ENCODE data around the gene ENOPH1.
"Not testable (repeated sequence)": the region's sequence is repeated elsewhere in the genome, so short reads cannot be mapped to it uniquely, and the experiment has no call there.

The ENOPH1 gene

DNA sequence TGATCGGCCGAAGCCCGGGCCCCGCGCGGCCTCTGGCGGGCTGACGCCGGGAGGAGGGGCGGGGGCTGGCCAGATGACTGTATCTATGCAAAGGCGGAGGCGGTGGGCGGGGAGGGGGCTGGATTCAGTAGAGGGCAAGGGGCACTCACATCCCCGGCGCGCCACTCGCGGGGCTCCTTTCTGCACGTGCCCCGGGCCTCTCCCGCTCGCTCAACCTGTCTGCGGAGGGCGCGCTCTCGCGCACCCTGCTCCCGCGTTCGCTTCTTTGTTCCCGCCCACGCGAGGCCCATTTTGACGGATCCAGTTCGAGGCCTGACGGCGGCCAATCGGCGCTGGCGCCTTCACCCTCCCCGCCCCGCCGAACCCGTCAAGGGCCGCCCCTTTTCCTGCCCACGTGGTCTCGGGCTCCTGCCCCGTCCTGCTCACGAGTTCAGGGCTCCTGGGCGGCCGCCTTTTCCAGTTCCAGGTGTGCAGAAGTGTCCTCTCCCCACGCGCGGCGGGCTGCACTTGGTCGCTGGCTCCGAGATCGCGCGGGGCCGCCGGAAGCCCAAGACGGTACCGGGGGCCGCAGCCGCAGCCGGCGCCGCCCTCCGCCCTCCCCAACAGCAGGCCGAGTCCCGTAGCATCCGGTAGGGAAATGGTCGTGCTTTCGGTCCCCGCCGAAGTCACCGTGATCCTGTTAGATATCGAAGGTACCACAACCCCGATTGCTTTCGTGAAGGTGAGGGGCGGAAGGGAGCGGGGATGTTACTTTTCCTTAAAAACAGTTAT lies at the start of gene ENOPH1, which contains the start of gene HNRNPDL:
TSS of gene ENOPH1 (plus strand) at position 398 of the 771 bp plus-strand sequence. CDS start at position 638, 240 bp downstream.
TSS of gene HNRNPDL (minus strand) at position 270 of the 771 bp plus-strand sequence. CDS start 772 bp downstream, outside the sequence.
- peak; percentile 95 for DNase-seq

DNA sequence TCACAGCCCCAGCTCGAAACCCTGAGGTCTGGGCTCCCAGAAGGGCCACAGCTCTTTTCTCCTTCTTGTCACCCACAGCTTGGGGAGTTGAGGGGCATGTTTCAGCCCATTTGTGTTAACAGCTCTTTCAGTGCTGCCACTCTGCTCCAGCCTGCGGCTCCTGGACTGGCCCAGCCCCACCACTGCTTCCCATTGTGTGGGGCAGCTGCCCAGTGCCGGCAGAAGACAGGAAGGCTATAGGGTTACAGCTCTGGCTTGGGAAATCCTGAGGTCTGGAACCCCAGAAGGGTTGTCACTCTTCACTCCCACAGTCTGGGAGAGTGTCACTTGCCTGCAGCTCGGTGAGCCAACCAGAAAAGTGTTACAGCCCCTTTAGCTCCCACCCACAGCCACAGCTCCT lies 49.6 kb upstream of the ENOPH1 start:
- DNase-seq, result no peak

DNA sequence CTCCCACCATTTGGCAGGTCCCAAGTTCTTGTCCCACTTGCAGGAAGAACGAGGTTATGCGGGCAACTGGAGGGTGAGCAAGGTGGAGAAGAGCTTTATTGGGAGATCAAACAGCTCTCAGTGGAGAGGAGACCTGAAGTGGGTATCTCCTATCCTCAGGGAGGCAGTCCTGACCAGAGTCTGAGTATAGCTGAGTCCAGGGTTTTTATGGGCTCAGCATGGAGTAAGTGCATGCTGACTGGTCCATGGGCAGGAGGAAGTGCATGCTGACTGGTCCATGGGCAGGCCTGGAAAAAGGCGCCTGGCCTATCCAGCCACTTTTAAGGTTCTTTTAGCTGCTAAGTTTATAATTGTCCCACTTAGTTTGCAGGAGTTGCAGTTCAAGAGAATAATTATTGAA lies 49.2 kb upstream of the ENOPH1 start:
- no peak for DNase-seq

DNA sequence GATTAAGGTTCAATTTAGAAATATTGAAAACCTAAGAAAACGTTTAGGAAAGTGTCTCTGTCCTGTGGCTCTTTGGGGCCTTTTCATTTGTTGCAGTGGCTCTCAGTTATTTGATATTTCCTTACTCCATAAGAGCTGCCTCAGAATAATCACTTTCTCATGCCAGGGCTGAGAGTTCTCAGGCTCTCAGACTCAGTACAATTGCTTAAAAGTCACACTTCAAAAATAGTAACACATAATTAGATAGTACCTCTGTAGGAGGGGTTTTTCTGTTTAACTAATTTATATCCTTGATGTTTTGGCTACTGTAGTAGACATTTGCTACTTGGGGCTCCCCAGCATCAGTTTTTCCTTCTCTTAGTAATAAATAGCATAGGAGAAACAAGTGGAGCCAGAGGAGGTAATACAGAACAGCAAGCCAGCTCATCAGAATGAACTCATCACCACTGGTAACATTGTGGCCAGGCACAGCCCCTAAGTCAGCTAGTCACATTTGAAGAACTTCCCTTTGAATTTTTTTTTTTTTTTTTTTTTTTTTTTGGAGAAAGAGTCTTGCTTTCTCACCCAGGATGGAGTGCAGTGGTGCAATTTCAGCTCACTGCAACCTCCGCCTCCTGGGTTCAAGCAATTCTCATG lies 48.6 kb upstream of the ENOPH1 start:
- DNase-seq, result no peak

DNA sequence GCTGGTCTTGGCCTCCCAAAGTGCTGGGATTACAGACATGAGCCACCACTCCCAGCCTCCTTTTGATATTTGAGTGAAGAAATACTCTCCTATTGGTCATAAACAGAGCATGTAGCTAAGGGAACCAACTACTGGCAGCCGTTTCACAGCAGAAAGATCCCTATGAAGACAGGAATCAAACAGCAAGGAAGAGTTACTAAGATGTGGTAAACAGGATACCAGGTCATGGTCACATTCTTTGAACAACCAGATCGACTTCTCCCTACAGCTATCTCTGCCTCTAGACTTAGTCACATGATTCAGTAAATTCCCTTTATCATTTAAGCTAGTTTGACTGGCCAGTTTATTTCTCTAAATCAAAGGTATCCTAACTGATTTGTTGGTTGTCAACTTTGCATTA lies 47.6 kb upstream of the ENOPH1 start:
- DNase-seq, result no peak

DNA sequence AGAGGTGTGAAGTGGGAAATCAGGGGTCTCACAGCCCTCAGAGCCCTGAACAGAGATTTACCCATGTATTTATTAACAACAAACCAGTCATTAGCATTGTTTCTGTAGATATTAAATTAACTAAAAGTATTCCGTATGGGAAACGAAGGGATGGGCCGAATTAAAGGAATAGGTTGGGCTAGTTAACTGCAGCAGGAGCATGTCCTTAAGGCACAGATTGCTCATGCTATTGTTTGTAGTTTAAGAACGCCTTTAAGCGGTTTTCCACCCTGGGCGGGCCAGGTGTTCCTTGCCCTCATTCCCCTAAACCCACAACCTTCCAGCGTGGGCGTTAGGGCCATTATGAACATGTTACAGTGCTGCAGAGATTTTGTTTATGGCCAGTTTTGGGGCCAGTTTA lies 44.1 kb upstream of the ENOPH1 start:
- DNase-seq, result not testable (repeated sequence)

DNA sequence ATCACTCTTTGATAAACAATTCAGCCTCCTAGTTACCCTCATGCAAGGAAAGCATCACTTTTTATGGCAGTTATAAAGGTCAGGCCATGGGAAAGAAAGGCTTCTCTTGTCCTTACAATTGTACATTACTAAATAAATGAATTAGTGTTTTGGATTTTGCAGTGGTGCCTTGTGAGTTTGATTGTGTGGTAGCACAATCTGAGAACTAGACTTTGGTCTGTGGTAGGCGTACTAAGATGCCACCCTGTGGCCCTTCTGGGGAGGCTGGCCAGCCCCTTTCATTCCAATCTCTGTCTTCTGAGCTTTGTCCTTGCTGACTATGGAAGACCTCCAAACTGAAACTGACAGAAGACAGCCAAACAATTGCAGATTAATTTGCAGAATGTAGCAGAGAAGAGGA lies 42.0 kb upstream of the ENOPH1 start:
- DNase-seq, result no peak

DNA sequence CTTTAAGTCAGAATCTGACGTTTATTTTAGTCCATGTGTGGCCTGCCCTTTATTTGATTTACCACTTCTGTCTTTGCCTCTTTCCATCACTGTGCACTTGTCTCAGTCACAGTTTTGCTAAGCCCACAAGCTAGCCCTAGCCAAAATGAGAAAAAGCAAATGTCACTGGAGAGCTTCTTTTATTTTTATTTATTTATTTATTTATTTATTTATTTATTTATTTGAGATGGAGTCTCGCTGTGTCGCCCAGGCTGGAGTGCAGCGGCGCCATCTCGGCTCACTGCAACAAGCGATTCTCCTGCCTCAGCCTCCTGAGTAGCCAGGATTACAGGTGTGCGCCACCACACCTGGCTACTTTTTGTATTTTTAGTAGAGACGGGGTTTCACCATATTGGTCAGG lies 40.3 kb upstream of the ENOPH1 start:
- DNase-seq, result not testable (repeated sequence)

DNA sequence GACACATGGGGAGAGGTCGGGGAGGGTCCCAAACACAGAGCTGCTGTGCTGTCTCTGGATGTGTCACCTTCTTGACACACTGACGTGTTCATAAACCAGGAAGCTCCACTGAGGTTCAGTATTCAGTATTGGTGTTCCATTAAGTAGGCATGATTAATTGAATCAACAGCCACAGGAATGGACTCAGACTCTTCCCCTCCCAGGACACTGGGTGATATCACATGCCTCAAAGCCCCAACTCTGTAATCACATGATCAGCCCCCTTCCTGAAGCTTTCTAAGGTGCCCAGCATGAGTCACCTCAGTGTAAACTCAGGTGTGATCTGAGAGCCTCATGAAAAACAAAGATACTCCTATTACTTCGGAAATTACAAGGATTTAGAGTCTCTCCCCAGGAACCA lies 35.5 kb upstream of the ENOPH1 start:
- DNase-seq, result no peak

DNA sequence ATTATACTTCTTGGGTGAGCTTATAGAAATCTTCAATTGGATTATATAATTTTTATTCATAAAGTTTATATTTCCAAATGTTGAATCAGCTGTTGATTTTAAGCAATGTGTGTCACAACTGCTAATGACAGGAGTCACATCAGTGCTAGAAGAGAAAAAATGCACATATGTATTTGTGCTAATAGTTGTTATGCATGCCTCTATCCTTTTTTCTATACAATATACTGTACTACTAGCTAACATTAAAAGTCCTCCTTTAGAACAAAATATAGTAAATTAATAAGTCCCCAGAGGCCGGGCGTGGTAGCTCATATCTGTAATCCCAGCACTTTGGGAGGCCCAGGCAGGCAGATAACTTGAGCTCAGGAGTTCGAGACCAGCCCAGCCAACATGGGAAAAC lies 32.9 kb upstream of the ENOPH1 start:
- DNase-seq, result no peak

DNA sequence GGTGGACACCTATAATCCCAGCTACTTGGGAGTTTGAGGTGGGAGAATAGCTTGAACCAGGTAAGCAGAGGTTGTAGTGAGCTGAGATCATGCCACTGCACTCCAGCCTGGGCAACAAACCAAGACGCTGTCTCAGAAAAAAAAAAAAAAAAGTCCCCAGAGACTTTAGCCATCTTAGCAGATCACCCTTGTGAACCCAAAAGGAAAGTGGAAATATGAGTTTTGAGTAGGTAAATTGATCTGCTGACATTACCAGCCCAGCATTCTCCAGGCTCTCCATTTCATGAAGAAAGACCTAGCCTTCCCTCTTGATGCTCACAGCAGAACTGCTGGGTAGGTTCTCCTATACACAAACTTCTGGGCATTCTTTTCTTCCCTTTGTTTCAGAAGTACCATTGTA lies 32.1 kb upstream of the ENOPH1 start:
- no peak for DNase-seq

DNA sequence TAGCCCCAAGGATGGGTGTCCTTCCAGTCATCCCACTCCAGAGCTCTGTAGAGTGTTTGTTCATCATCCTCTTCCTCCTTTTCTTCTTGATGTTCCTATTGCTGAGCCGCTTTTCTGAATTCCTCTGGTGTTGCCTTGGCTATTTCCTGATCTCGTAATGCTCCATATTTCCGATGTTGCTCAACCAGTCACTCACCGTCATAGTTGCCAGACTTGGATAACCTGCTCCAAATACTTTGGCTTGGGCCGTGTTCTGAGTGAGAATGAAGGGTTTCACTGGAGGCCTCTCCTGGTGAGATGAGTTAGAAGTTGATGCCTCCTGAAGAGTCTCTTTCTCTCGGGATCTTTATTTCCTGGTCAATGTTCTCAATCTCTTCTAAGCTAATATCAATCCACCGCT lies 28.8 kb upstream of the ENOPH1 start:
- no peak for DNase-seq

DNA sequence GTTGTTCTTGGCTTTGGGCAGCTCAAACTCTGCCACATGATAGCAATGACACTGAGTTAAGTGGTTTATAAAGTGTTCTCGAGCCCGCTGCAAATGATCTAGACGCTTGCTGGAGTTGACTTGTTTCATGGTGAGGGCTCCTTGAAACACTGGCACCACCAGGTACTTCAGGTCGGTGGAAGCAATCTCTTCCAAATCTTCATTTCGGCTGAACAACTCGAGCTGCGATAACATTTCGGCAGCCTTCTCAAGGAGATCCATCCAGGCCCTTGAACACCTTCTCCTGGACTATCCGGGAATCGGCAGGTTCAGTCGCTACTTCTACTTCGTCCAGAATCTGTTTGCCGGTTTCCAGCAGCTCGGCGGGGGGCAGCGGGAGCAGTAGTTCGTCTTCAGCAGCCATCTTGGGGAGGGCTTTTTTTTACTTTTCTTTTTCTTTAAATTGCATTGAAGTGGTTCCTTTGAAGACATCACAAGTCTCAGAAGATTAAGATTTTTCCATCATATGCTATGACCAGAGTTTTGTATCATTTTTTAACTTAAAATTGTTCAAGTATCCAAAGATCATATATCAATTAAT lies 28.1 kb upstream of the ENOPH1 start:
- no peak for DNase-seq

DNA sequence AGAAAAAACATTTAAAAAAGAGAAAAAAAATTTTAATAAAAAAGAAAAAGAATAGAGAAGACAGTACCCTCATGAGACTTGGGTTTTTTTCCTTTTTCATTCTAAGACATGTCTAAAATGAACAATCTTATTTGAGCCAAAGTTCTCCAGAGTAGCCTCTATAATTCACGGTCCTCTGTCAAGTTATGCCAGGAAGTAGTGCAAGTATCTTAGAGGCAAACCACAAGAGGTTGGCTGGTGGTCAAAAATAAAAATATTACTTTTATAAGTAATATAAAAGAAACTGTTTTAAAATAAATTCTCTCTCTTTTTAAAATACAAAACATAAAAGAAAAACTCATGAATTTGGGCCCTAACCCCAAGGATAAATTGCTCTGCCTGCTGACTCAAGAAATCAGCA lies 26.7 kb upstream of the ENOPH1 start:
- peak; percentile 28 for DNase-seq

DNA sequence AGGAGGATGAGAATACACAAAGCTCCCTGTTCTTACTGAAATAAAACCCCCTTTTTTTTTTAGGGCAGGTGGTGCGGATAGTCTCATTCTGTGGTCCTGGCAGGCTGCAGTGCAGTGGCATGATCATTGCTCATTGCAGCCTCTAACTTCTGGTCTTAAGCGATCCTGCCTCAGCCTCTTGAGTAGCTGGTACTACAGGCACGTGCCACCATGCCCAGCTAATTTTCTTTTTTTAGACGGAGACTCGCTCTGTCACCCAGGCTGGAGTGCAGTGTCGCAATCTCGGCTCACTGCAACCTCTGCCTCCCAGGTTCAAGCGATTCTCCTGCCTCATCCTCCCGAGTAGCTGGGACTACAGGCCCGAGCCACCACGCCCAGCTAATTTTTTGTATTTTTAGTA lies 15.3 kb upstream of the ENOPH1 start:
- DNase-seq, result not testable (repeated sequence)

DNA sequence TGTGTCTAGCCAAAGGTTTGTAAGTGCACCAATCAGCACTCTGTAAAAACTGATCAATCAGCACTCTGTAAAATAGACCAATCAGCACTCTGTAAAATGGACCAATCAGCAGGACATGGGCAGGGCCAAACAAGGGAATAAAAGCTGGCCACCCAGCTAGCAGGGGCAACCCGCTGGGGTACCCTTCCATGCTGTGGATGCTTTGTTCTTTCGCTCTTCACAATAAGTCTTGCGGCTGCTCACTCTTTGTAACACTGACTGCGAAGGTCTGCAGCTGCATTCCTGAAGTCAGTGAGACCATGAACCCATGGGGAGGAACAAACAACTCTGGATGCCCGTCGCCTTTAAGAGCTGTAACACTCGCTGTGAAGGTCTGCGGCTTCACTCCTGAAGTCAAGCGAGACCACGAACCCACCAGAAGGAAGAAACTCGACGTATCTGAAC lies 14.4 kb upstream of the ENOPH1 start:
- DNase-seq, result no peak

DNA sequence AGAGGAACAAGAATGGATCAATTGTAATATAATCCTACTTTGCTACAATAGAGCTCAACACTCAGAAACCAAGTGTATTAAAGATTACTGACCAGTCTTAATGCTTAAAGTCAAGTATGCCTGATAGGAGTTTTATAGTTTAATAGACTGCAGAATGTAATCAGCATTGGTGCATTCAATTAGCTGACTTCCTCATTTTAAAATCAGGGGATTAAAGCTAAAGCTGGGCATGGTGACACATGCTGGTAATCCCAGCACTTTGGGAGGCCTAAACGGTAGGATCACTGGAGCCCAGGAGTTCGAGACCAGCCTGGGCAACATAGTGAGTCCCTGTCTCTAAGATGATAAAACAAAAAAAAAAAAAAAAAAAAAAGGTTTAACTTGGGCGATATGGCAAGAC lies 10.9 kb upstream of the ENOPH1 start:
- DNase-seq, result no peak

DNA sequence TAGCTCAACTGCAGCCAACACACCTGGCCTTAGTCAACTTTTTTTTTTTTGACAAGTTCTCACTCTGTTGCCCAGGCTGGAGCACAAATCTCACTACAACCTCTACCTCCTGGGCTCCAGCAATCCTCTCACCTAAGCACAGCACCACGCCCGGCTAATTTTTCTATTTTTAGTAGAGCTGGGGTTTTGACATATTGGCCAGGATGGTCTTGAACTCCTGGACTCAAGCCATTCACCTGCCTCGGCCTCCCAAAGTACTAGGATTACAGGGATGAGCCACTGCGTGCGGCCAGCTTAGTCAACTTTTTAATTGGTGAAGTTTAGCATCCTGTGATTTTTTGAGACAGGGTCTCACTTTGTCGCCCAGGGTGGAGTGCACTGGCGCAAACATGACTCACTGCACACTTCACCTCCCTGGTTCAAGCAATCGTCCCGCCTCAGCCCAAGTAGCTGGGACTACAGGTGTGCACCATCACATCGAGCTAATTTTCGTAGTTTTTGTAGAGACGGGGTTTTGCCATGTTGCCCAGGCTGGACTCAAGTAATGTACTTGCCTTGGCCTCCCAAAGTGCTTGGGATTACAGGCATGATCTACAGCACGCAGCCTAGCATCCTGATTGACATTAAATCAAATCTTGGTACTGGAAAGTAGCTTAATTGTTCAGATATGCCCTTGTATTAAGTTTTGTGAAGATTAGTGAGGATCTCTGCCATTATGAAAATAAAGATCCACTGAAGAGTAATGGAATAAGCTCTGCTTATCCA lies 8.4 kb upstream of the ENOPH1 start:
- DNase-seq, result no peak

DNA sequence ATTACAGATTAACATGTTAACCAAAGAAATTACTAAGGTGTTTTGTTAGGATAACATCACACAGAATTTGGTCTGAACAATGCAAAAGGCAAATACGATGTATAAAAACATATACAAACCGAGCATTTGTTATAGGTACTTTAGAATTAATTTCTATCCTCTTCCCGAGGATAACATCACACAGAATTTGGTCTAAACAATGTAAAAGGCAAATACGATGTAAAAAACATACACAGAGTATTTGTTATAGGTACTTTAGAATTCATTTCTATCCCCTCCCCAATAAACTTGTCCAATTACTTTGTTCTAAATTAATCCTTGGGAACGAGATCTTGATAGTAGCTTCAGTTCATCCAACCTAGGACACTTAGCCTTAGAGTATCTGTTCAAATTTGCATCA lies 7.8 kb upstream of the ENOPH1 start:
- DNase-seq, result no peak

DNA sequence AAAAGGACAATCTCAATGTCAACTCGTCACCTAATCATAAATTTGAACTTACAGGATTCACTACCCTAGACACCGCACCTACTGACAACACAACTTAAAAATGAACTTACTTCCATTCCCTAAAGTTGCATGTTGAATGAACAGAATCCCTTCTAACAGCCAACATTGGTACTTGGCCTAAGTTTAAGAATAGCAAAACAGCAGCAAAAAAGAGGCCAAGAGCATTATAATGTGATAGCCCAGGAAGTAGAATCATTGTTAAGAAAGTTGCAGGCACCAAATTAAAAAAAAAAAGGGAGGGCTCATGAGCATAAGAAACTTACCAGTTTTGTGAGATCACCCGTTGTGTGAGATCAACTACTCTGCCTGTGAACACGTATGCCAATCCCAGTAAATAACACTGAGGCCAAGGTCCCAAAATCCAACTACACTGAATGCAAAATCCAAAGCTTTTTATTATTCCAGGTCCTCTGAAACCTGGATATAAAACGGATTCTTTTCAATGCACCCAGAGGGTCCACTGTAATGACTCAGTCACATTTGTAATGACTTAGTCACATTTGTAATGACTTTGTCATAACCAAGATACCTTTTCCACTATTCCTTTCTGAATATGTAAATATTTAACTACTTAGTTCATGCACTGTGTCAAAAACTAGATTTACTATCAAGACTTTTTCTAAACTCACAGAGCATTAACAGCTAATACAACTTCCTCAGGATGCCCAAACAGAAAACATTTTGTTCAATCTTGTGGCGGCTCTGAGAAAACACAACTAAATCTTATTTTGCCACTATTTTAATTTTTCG lies 6.9 kb upstream of the ENOPH1 start:
- peak; percentile 72 for DNase-seq

DNA sequence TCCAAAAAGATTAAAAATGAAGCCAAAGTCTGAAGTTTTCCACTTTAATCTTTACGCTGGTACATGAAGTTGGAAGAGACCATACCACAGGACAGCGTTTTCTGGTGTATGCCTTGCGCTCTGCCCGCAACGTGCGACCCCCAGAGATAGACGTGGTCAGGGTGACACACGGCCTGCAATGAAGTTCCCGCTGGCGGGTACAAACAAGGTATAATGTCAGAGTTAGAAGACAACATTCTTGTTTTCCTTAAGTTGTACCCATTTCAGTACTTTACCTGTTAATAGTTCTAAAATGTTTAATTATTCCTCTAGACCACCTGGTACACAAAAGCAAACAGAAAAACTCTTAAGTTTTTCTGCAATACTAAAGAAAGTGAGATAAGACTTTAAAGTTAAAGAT lies 4.9 kb upstream of the ENOPH1 start:
- no peak for DNase-seq

DNA sequence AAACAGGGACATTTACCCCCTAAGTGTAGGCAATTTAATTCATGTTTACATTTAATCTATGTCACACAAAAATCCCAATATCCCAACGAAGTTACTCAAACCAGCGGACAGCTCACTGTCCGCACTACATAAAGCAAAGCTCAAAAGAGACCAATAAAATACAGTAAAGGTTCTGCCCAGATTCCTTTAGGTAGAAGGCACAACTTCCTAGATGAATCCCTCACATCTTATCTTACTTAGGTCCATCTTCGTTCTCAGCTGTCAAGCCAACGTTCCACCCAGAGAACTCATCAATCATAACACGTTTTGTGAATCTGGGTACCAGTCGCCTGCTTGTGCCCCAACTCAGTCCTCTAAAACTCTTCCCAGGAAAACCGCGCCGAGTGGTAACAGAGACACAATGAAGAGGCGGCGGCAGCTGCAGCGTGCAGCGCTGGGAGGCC lies 1.8 kb upstream of the ENOPH1 start:
- no peak for DNase-seq
